ENCODE results near the gene SNHG17. TPM values are rescaled to one million over a fixed set of nuclear protein-coding genes. Genes with fewer than 3 reads are reported as not detected.
A peak's percentile ranks its signal among the peaks of the same experiment; 100 is the strongest.

The SNHG17 gene
- total RNA-seq, 1 donor from 2014 or later: 39.3 TPM

DNA sequence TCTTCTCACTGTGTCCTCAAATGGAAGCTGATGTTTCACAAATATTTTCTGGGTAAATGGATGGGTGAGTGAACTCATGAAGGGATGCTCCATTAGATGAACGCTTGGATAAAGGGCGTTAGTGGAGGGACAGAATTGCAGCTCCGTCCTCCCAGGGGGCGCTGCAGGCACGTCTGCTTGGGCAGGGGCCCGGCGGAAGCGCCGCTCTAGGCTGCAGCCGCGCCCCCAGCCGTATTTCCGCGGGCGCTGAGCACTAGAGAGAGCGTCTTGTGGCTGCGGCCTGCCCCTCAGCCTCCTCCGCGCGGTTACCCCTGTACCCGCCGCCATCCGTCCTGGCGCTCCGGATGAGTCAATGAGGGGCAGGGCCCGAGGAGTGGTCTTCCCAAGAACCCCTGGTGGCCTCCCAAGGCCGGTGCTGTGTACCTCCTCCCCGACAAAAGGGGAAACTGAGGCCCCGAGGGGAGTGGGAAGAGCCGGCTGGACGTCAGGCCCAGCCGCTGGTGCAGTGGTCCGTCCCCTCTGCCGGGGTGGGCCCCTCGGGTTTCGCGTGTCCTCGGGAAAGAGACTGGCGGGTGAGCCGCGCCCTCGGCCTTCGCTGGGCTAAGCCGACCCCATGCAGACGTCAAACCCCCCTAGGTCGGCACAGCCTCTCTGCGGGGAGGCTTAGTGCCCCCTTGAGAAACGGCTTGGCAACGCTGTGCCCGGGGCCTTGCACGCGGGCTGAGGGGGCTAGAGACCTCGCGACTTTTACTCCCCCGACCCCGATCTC, 11.5 kb upstream of the SNHG17 start:
- H3K27me3 Mint-ChIP-seq (ENCODE audit: low read depth, unreplicated experiment): peaks cover 6% of the 10 kb centered on the region
- H3K4me3 Mint-ChIP-seq (ENCODE audit: unreplicated experiment): peak overlapping the region; percentile 79
- Histone ChIP-seq H4K20me1 (ENCODE audit: insufficient read depth, low read length) (no peaks in the 10 kb centered on the region), H3K9ac (ENCODE audit: low read length) (peak overlapping the region; percentile 97), H2AFZ (ENCODE audit: low read depth, low read length) (peak overlapping the region; percentile 75), H3K27me3 (ENCODE audit: insufficient read depth, low read length) (no peaks in the 10 kb centered on the region), H3K79me2 (ENCODE audit: insufficient read depth, low read length) (peaks cover 25% of the 10 kb centered on the region), H3K4me1 (ENCODE audit: insufficient read depth, low read length) (peaks cover 28% of the 10 kb centered on the region), H3K4me3 (ENCODE audit: insufficient read depth, low read depth, low read length) (peak overlapping the region; percentile 84), H3K36me3 (ENCODE audit: insufficient read depth, low read length) (no peaks in the 10 kb centered on the region), H3K4me2 (ENCODE audit: low read length) (peak overlapping the region; percentile 97), H3K9me3 (ENCODE audit: insufficient read depth, low read depth, low read length) (no peaks in the 10 kb centered on the region), H3K27ac (ENCODE audit: low read depth, low read length) (peak overlapping the region; percentile 85)
- no peaks in the 10 kb centered on the region for H3K9me3 Mint-ChIP-seq (ENCODE audit: unreplicated experiment)
- DNase-seq (ENCODE audit: low read depth) (peak; percentile 92), FAIRE-seq (no peak)
- peaks cover 29% of the 10 kb centered on the region for H3K4me1 Mint-ChIP-seq (ENCODE audit: low read depth, unreplicated experiment)
- H3K27ac Mint-ChIP-seq (ENCODE audit: unreplicated experiment): peak overlapping the region; percentile 62
- peaks cover 20% of the 10 kb centered on the region for H3K36me3 Mint-ChIP-seq (ENCODE audit: low read depth, unreplicated experiment)
- TF ChIP-seq EZH2 (IDR thresholded peaks at IDR 0.05; ENCODE audit: insufficient read depth, low read length): no peak
- TF ChIP-seq, protein P1, sequence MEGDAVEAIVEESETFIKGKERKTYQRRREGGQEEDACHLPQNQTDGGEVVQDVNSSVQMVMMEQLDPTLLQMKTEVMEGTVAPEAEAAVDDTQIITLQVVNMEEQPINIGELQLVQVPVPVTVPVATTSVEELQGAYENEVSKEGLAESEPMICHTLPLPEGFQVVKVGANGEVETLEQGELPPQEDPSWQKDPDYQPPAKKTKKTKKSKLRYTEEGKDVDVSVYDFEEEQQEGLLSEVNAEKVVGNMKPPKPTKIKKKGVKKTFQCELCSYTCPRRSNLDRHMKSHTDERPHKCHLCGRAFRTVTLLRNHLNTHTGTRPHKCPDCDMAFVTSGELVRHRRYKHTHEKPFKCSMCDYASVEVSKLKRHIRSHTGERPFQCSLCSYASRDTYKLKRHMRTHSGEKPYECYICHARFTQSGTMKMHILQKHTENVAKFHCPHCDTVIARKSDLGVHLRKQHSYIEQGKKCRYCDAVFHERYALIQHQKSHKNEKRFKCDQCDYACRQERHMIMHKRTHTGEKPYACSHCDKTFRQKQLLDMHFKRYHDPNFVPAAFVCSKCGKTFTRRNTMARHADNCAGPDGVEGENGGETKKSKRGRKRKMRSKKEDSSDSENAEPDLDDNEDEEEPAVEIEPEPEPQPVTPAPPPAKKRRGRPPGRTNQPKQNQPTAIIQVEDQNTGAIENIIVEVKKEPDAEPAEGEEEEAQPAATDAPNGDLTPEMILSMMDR (IDR thresholded peaks at IDR 0.05; ENCODE audit: insufficient read depth, low read depth, low read length): peak; percentile 89

DNA sequence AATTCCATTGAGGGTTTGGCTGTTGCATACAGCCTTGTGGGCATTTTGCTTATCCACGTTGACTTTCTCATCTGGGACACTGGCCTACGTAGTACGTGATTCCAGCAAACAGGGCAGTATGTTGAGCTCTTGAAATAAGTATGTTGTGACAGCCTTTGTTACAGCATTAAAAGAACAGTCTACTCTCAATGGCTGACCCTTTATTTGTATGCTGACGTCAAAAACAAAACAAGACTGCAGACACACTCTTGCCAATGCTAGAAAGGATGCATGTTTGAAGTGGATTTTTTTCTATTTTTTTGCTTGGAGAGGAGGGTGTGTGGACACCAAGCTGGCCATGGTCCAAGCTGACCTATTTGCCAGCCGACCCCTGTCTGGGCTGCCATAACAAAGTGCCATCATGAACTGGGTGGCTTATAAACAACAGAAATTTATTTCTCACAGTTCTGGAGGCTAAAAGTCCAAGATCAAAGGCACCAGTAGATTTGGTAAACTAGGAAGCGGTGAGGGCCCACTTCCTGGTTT, 10.8 kb upstream of the SNHG17 start:
- Histone ChIP-seq H3K4me3 (ENCODE audit: insufficient read depth, low read depth, low read length) (peak overlapping the region; percentile 84), H3K36me3 (ENCODE audit: insufficient read depth, low read length) (no peaks in the 10 kb centered on the region), H3K9me3 (ENCODE audit: insufficient read depth, low read depth, low read length) (no peaks in the 10 kb centered on the region), H3K4me2 (ENCODE audit: low read length) (peak overlapping the region; percentile 97), H3K9ac (ENCODE audit: low read length) (peak overlapping the region; percentile 97), H3K79me2 (ENCODE audit: insufficient read depth, low read length) (peaks cover 25% of the 10 kb centered on the region), H3K4me1 (ENCODE audit: insufficient read depth, low read length) (peaks cover 24% of the 10 kb centered on the region), H4K20me1 (ENCODE audit: insufficient read depth, low read length) (no peaks in the 10 kb centered on the region), H3K27me3 (ENCODE audit: insufficient read depth, low read length) (no peaks in the 10 kb centered on the region), H3K27ac (ENCODE audit: low read depth, low read length) (peak overlapping the region; percentile 85), H2AFZ (ENCODE audit: low read depth, low read length) (peak overlapping the region; percentile 75)
- peaks cover 20% of the 10 kb centered on the region for H3K36me3 Mint-ChIP-seq (ENCODE audit: low read depth, unreplicated experiment)
- DNase-seq (ENCODE audit: low read depth) (no peak), FAIRE-seq (no peak)
- peak overlapping the region; percentile 50 for H3K27ac Mint-ChIP-seq (ENCODE audit: unreplicated experiment)
- H3K4me3 Mint-ChIP-seq (ENCODE audit: unreplicated experiment): peak overlapping the region; percentile 79
- H3K4me1 Mint-ChIP-seq (ENCODE audit: low read depth, unreplicated experiment): peaks cover 29% of the 10 kb centered on the region
- TF ChIP-seq, protein P1 (IDR thresholded peaks at IDR 0.05; ENCODE audit: insufficient read depth, low read depth, low read length): no peak
- no peak for TF ChIP-seq EZH2 (IDR thresholded peaks at IDR 0.05; ENCODE audit: insufficient read depth, low read length)
- peaks cover 6% of the 10 kb centered on the region for H3K27me3 Mint-ChIP-seq (ENCODE audit: low read depth, unreplicated experiment)
- H3K9me3 Mint-ChIP-seq (ENCODE audit: unreplicated experiment): no peaks in the 10 kb centered on the region

DNA sequence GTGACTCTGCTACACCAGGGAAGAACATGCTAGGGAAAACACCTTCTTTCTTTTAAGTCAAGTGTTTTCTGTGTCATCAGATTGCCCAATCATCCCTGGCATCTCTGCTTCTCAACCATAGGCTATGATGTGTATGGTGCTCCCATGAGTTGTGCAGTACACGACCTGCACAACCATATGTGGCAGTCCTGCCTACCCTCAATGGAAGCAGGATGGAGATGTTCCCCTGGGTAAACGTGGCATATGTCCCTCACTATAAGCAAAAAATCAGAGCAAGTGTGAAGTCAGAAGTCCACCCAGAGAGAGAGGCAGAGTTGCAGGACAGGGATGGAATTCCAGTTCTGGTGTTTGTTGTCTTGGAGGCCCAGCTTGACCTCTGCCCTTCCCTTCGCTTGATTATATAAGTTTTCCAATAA, 10.3 kb upstream of the SNHG17 start:
- no peak overlapping the region for H2AFZ ChIP-seq (ENCODE audit: low read depth, low read length)
- no peaks in the 10 kb centered on the region for H3K9me3 Mint-ChIP-seq (ENCODE audit: unreplicated experiment)
- TF ChIP-seq, protein P1 (IDR thresholded peaks at IDR 0.05; ENCODE audit: insufficient read depth, low read depth, low read length): no peak
- no peak for TF ChIP-seq EZH2 (IDR thresholded peaks at IDR 0.05; ENCODE audit: insufficient read depth, low read length)
- no peak overlapping the region for H3K4me3 ChIP-seq (ENCODE audit: insufficient read depth, low read depth, low read length)
- H3K36me3 ChIP-seq (ENCODE audit: insufficient read depth, low read length): no peaks in the 10 kb centered on the region
- no peaks in the 10 kb centered on the region for H3K27me3 ChIP-seq (ENCODE audit: insufficient read depth, low read length)
- no peak overlapping the region for H3K4me2 ChIP-seq (ENCODE audit: low read length)
- peaks cover 15% of the 10 kb centered on the region for H3K36me3 Mint-ChIP-seq (ENCODE audit: low read depth, unreplicated experiment)
- peaks cover 6% of the 10 kb centered on the region for H3K27me3 Mint-ChIP-seq (ENCODE audit: low read depth, unreplicated experiment)
- H3K4me1 Mint-ChIP-seq (ENCODE audit: low read depth, unreplicated experiment): peaks cover 23% of the 10 kb centered on the region
- no peak overlapping the region for H3K27ac ChIP-seq (ENCODE audit: low read depth, low read length)
- no peak for DNase-seq (ENCODE audit: low read depth)
- H3K27ac Mint-ChIP-seq (ENCODE audit: unreplicated experiment): peak overlapping the region; percentile 59
- H3K4me1 ChIP-seq (ENCODE audit: insufficient read depth, low read length): peaks cover 18% of the 10 kb centered on the region
- no peak overlapping the region for H3K9ac ChIP-seq (ENCODE audit: low read length)
- H3K79me2 ChIP-seq (ENCODE audit: insufficient read depth, low read length): peaks cover 25% of the 10 kb centered on the region
- no peaks in the 10 kb centered on the region for H3K9me3 ChIP-seq (ENCODE audit: insufficient read depth, low read depth, low read length)
- FAIRE-seq: no peak
- no peaks in the 10 kb centered on the region for H4K20me1 ChIP-seq (ENCODE audit: insufficient read depth, low read length)
- peak overlapping the region; percentile 29 for H3K4me3 Mint-ChIP-seq (ENCODE audit: unreplicated experiment)

All from astrocyte (in vitro differentiated cells and primary cell).